Measurements from ENCODE around the gene ZNF385B. TPM values are rescaled to one million over a fixed set of nuclear protein-coding genes. Genes with fewer than 3 reads are reported as not detected.

The ZNF385B gene
- total RNA-seq, 2 donors from 2014 or later: under 0.01 TPM; not detected in 1

- no peaks in the 10 kb centered on the region for H3K4me1 ChIP-seq
- ATAC-seq: no peak
- H3K27me3 ChIP-seq: no peaks in the 10 kb centered on the region
- no peak for DNase-seq
- no peak for TF ChIP-seq POLR2A (IDR thresholded peaks at IDR 0.05)
- TF ChIP-seq, protein P1, sequence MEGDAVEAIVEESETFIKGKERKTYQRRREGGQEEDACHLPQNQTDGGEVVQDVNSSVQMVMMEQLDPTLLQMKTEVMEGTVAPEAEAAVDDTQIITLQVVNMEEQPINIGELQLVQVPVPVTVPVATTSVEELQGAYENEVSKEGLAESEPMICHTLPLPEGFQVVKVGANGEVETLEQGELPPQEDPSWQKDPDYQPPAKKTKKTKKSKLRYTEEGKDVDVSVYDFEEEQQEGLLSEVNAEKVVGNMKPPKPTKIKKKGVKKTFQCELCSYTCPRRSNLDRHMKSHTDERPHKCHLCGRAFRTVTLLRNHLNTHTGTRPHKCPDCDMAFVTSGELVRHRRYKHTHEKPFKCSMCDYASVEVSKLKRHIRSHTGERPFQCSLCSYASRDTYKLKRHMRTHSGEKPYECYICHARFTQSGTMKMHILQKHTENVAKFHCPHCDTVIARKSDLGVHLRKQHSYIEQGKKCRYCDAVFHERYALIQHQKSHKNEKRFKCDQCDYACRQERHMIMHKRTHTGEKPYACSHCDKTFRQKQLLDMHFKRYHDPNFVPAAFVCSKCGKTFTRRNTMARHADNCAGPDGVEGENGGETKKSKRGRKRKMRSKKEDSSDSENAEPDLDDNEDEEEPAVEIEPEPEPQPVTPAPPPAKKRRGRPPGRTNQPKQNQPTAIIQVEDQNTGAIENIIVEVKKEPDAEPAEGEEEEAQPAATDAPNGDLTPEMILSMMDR (IDR thresholded peaks at IDR 0.05): no peak
- 84 to 92% methylated on average over 4 of the region's 4 CpGs for WGBS, 2 donors
- no peaks in the 10 kb centered on the region for H3K36me3 ChIP-seq (replicated peaks in 1 of 2; ENCODE audit: insufficient read depth in 1 of 2, low read depth in 2 of 2)
- H3K9me3 ChIP-seq: no peaks in the 10 kb centered on the region
- intact Hi-C loops (cut with DNase I): no loop called here
- H3K4me3 ChIP-seq: no peak overlapping the region
- H3K27ac ChIP-seq: no peak overlapping the region
Measured at GRCh38 chr2:179602452-179602851, 259.0 kb downstream of the ZNF385B start.

DNA sequence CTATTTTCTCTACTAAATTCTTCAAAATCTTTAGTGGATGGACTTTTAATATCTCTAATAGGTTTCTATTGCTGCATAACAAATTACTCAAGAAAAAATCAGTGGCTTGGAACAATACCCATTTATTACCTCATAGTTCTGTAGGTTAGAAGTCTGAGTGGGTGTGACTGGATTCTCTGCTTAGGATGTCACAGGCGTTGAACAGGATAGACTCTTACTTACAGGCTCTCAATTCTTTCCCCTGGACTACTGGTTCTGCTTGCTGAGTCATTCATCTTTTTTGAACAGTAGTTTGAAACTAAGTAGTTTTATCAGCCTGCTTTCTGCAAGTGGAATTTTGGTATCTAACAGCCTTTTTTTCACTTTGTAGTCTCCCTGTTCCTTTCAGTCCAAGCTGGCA, 265.4 kb downstream of the ZNF385B start:
- intact Hi-C loops (cut with DNase I): no loop called here
- 61 to 76% methylated on average over 1 of the region's 1 CpG for WGBS, 2 donors

DNA sequence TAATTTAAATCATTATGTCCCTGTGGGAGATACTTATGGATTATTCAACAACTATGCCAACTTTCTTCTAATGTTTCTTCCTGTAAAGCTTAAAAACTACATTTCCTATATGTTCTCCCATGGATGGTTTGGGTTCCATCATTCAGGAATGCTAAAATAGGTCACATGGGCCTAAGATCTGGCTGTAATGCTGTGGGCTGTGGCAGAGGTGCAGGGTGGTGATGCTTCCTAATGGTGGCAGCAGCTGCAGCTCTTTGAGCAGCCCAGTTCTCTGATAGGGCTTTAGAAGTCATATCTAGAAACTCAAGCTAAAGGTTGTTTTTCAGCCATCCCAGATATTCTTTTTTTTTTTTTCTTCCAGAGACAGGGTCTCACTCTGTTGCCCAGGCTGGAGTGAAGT, 266.1 kb downstream of the ZNF385B start:
- no peaks in the 10 kb centered on the region for H3K27me3 ChIP-seq
- TF ChIP-seq, protein P1 (IDR thresholded peaks at IDR 0.05): no peak
- no peak for TF ChIP-seq POLR2A (IDR thresholded peaks at IDR 0.05)
- ATAC-seq (no peak), DNase-seq (no peak)
- H3K36me3 ChIP-seq (replicated peaks in 1 of 2; ENCODE audit: insufficient read depth in 1 of 2, low read depth in 2 of 2): no peaks in the 10 kb centered on the region
- H3K9me3 ChIP-seq: no peaks in the 10 kb centered on the region
- H3K27ac ChIP-seq: no peak overlapping the region
- H3K4me1 ChIP-seq: peaks cover 5% of the 10 kb centered on the region
- no peak overlapping the region for H3K4me3 ChIP-seq
- intact Hi-C loops (cut with DNase I): no loop called here

More for the DNA sequence above, 265.4 kb downstream of the ZNF385B start:
- Histone ChIP-seq H3K27ac (no peak overlapping the region), H3K9me3 (no peaks in the 10 kb centered on the region), H3K4me3 (no peak overlapping the region), H3K4me1 (peaks cover 5% of the 10 kb centered on the region), H3K36me3 (replicated peaks in 1 of 2; ENCODE audit: insufficient read depth in 1 of 2, low read depth in 2 of 2) (no peaks in the 10 kb centered on the region), H3K27me3 (no peaks in the 10 kb centered on the region)
- no peak for ATAC-seq
- no peak for DNase-seq
- TF ChIP-seq, protein P1 (IDR thresholded peaks at IDR 0.05): no peak
- no peak for TF ChIP-seq POLR2A (IDR thresholded peaks at IDR 0.05)

- H3K27me3 ChIP-seq: no peaks in the 10 kb centered on the region
- H3K4me1 ChIP-seq: peaks cover 5% of the 10 kb centered on the region
- intact Hi-C loops (cut with DNase I): no loop called here
- H3K36me3 ChIP-seq (replicated peaks in 1 of 2; ENCODE audit: insufficient read depth in 1 of 2, low read depth in 2 of 2): no peaks in the 10 kb centered on the region
- 76 to 78% methylated on average over 2 of the region's 2 CpGs for WGBS, 2 donors
- ATAC-seq (no peak), DNase-seq (no peak)
- H3K9me3 ChIP-seq: no peaks in the 10 kb centered on the region
- no peak overlapping the region for H3K4me3 ChIP-seq
- no peak overlapping the region for H3K27ac ChIP-seq
- TF ChIP-seq, protein P1 (IDR thresholded peaks at IDR 0.05): no peak
- no peak for TF ChIP-seq POLR2A (IDR thresholded peaks at IDR 0.05)
Measured at GRCh38 chr2:179594268-179595112, 266.9 kb downstream of the ZNF385B start.

- no peaks in the 10 kb centered on the region for H3K27me3 ChIP-seq
- intact Hi-C loops (cut with DNase I): no loop called here
- no peak for ATAC-seq
- no peaks in the 10 kb centered on the region for H3K9me3 ChIP-seq
- 91 to 92% methylated on average over 3 of the region's 3 CpGs for WGBS, 2 donors
- TF ChIP-seq, protein P1 (IDR thresholded peaks at IDR 0.05): no peak
- TF ChIP-seq POLR2A (IDR thresholded peaks at IDR 0.05): no peak
- no peak overlapping the region for H3K4me3 ChIP-seq
- no peaks in the 10 kb centered on the region for H3K36me3 ChIP-seq (replicated peaks in 1 of 2; ENCODE audit: insufficient read depth in 1 of 2, low read depth in 2 of 2)
- DNase-seq: no peak
- H3K4me1 ChIP-seq: peaks cover 5% of the 10 kb centered on the region
- H3K27ac ChIP-seq: no peak overlapping the region
Measured at GRCh38 chr2:179593323-179593722, 268.1 kb downstream of the ZNF385B start.

All from body of pancreas (tissue), 4 donors.